B cell (primary cell): ENCODE measurements around the gene PIK3R1. TPM values are rescaled to one million over a fixed set of nuclear protein-coding genes. Genes with fewer than 3 reads are reported as not detected.

ENCODE experiments used
- ATAC-seq: fragments of 200-7000 bp; cut with Tn5 transposase; one replicate; pipeline ENCODE4 v1.10.0; 2021; ENCODE audit warnings: low read depth, mild to moderate bottlenecking, moderate number of reproducible peaks, moderate library complexity
- CTCF ChIA-PET: fragments of 350-600 bp; sonication (Branson Sonifier 250); formaldehyde crosslinking; loops from one replicate; lab custom pipeline; 2021; ENCODE audit warnings: antibody characterized with exemption, inconsistent platforms; lab: Charles Lee
- POLR2A ChIA-PET: fragments of 350-600 bp; sonication (Branson Sonifier 250); formaldehyde crosslinking; loops from one replicate; lab custom pipeline; 2021; ENCODE audit warnings: antibody characterized with exemption; lab: Charles Lee
- DNase-seq: peaks from one replicate; pipeline ENCODE4 v3.0.0; 2013
- H2AFZ ChIP-seq: 2 replicates; pipeline ENCODE4 v1.6.1; 2012; ENCODE audit warnings: mild to moderate bottlenecking, low read depth, low read length; ENCODE audit not compliant: insufficient read depth, poor library complexity, severe bottlenecking
- H3K27ac ChIP-seq, 2 donors: 1 replicate in 1 of 2; 2 replicates in 1 of 2; pipeline ENCODE4 v1.5.1; 2012 to 2013; ENCODE audit warnings: low read length in 2 of 2, mild to moderate bottlenecking in 2 of 2, moderate library complexity in 1 of 2
- H3K27me3 ChIP-seq, 4 experiments: fragments of 200-600 bp in 1 of 4; sonication (generic) in 1 of 4; replicated peaks in 1 of 4; 1 replicate in 2 of 4; 2 replicates in 2 of 4; pipeline versions ENCODE4 v1.6.1 to v1.7.0; 2013 to 2016; ENCODE audit warnings: low read length in 3 of 4, mild to moderate bottlenecking in 2 of 4, mixed read lengths in 1 of 4, moderate library complexity in 1 of 4; ENCODE audit not compliant: insufficient read depth in 4 of 4, control insufficient read depth in 3 of 4; ENCODE audit errors: control extremely low read depth in 1 of 4
- H3K36me3 ChIP-seq, 2 experiments: replicated peaks in 1 of 2; 1 replicate in 1 of 2; 2 replicates in 1 of 2; pipeline versions ENCODE4 v1.6.1 to v1.7.1; 2013; ENCODE audit warnings: low read length in 1 of 2; ENCODE audit not compliant: insufficient read depth in 2 of 2, control insufficient read depth in 1 of 2; ENCODE audit errors: control extremely low read depth in 1 of 2, extremely low read depth in 1 of 2
- H3K4me1 ChIP-seq, 2 donors: fragments of 200-600 bp in 1 of 2; sonication (generic) in 1 of 2; 1 replicate in 1 of 2; 2 replicates in 1 of 2; pipeline versions ENCODE4 v1.5.1 to v1.6.1; 2013 to 2017; ENCODE audit warnings: low read length in 2 of 2; ENCODE audit not compliant: control insufficient read depth in 2 of 2, insufficient read depth in 2 of 2
- H3K4me2 ChIP-seq: replicated peaks from 2 replicates; pipeline ENCODE3; 2012; ENCODE audit warnings: mild to moderate bottlenecking, low read depth, low read length; ENCODE audit not compliant: poor library complexity, severe bottlenecking
- H3K4me3 ChIP-seq, 5 experiments: fragments of 200-600 bp in 1 of 5; sonication (generic) in 1 of 5; 1 replicate in 3 of 5; 2 replicates in 2 of 5; pipeline versions ENCODE4 v1.5.1 to v1.7.0; 2011 to 2016; ENCODE audit warnings: low read length in 4 of 5, mild to moderate bottlenecking in 4 of 5, low read depth in 2 of 5, control low read depth in 1 of 5, moderate library complexity in 1 of 5; ENCODE audit not compliant: insufficient read depth in 1 of 5; ENCODE audit errors: control extremely low read depth in 1 of 5, extremely low read depth in 1 of 5
- H3K79me2 ChIP-seq: fragments of 200-600 bp; sonication (generic); one replicate; pipeline ENCODE4 v1.6.0; 2016; ENCODE audit warnings: low read length; ENCODE audit not compliant: control insufficient read depth, insufficient read depth
- H3K9ac ChIP-seq: fragments of 200-600 bp; sonication (generic); 2 replicates; pipeline ENCODE4 v1.6.1; 2017; ENCODE audit warnings: mild to moderate bottlenecking, low read length, moderate library complexity
- H3K9me3 ChIP-seq, 3 donors: one replicate each; pipeline versions ENCODE4 v1.6.1 to v1.7.1; 2013; ENCODE audit warnings: low read length in 2 of 3; ENCODE audit not compliant: control insufficient read depth in 2 of 3, insufficient read depth in 1 of 3; ENCODE audit errors: control extremely low read depth in 1 of 3
- H4K20me1 ChIP-seq: 2 replicates; pipeline ENCODE4 v1.6.0; 2012; ENCODE audit warnings: mild to moderate bottlenecking, low read length; ENCODE audit not compliant: insufficient read depth, control insufficient read depth, poor library complexity, severe bottlenecking
- H3K27ac Mint-ChIP-seq: one replicate; pipeline ENCODE4 v1.8.0; 2021; ENCODE audit warnings: mixed read lengths
- H3K27me3 Mint-ChIP-seq: one replicate; pipeline ENCODE4 v1.8.0; 2021; ENCODE audit warnings: mixed read lengths
- H3K4me1 Mint-ChIP-seq: one replicate; pipeline ENCODE4 v1.8.0; 2021; ENCODE audit warnings: mixed read lengths
- H3K4me3 Mint-ChIP-seq: one replicate; pipeline ENCODE4 v1.8.0; 2021; ENCODE audit warnings: mixed read lengths
- H3K9me3 Mint-ChIP-seq: one replicate; pipeline ENCODE4 v1.8.0; 2022; ENCODE audit warnings: mixed read lengths; ENCODE audit not compliant: insufficient read depth
- EZH2 ChIP-seq: IDR thresholded peaks from 2 replicates; pipeline ENCODE4 v1.6.1; 2012; ENCODE audit warnings: borderline replicate concordance, low read depth, mild to moderate bottlenecking, moderate library complexity, low read length; ENCODE audit not compliant: insufficient read depth, poor library complexity, severe bottlenecking
- WGBS: methylation state at CpG from one replicate; pipeline ENCODE4 v1.1.5; 2013; ENCODE audit warnings: missing lambda C conversion rate; ENCODE audit not compliant: insufficient coverage; 5-methylcytosine and 5-hydroxymethylcytosine counted together
- intact Hi-C: fragments of 100-400 bp; cut with micrococcal nuclease; formaldehyde crosslinking; loops from one replicate; pipeline ENCODE4 v1.10.0; 2022
- polyA plus RNA-seq: library from polyadenylated mRNA; depleted of rRNA; stranded (reverse); fragments of >200 nt; gene quantifications from 2 replicates; pipeline ENCODE4 v1.2.3, GENCODE V29; 2012
- total RNA-seq, 2 donors: library from RNA; stranded (reverse); fragments of 120-200 nt in 1 of 2; gene quantifications; 1 replicate in 1 of 2; 2 replicates in 1 of 2; pipeline versions ENCODE4 v1.2.3 to v1.2.4, GENCODE V29; 2013 to 2022
- TF ChIP-seq, protein P1 (sequence below): fragments of 200-600 bp; IDR thresholded peaks from one replicate; pipeline ENCODE4 v1.8.0; 2022; ENCODE audit warnings: antibody characterized with exemption, mild to moderate bottlenecking

The PIK3R1 gene
- total and polyA plus RNA-seq, 2 donors (not counting 1 experiment from before 2014, with no cell fraction given) = 5.6 to 63.8 TPM

DNA sequence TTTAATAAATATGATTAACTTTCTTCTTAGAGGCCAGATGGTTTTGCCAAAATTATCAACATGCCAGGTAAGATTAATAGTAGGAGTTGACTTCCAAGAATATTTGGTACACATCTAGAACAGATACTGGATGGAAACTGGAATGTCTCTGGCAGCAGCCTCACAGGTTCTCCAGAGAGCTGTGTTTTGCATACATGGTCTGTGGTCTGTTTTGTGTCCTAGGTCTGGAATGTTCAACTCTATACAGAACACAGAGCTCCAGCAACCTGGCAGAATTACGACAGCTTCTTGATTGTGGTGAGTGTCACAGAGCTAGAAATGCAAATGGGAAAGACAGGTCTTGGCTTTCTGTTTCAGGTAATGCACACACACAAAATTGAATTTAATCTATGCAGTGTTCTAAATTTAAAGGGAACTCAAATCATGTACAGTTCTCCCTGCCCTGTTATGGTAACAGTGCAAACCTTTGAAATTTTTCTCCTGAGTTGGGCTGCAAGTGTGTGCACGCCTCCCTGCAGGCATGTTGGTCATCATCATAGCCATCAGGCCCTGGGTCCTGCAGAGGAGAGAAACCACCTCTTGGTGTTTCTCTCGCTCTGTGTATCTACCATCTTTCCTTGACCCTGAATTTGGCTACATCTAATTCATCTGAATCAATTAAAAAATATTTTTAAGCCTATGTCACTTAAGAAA, 58.3 kb downstream of the PIK3R1 start:
- Mint-ChIP-seq H3K4me3 (no peak overlapping the region), H3K9me3 (no peaks in the 10 kb centered on the region), H3K27me3 (no peaks in the 10 kb centered on the region), H3K27ac (no peak overlapping the region), H3K4me1 (peaks cover 19% of the 10 kb centered on the region)
- intact Hi-C loops = no loop called here
- no peaks in the 10 kb centered on the region for H3K9me3 ChIP-seq
- TF ChIP-seq EZH2 = no peak
- TF ChIP-seq, protein P1, sequence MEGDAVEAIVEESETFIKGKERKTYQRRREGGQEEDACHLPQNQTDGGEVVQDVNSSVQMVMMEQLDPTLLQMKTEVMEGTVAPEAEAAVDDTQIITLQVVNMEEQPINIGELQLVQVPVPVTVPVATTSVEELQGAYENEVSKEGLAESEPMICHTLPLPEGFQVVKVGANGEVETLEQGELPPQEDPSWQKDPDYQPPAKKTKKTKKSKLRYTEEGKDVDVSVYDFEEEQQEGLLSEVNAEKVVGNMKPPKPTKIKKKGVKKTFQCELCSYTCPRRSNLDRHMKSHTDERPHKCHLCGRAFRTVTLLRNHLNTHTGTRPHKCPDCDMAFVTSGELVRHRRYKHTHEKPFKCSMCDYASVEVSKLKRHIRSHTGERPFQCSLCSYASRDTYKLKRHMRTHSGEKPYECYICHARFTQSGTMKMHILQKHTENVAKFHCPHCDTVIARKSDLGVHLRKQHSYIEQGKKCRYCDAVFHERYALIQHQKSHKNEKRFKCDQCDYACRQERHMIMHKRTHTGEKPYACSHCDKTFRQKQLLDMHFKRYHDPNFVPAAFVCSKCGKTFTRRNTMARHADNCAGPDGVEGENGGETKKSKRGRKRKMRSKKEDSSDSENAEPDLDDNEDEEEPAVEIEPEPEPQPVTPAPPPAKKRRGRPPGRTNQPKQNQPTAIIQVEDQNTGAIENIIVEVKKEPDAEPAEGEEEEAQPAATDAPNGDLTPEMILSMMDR = no peak
- peaks cover 25% of the 10 kb centered on the region for H4K20me1 ChIP-seq
- ChIA-PET CTCF (interaction anchor here (5.9 to 8.2 kb wide), 2 partner anchors 13 to 1028 kb away, joined by 31 to 82 read pairs; no protein-coding TSS in a partner anchor), POLR2A (no interaction called here)
- peaks cover 51% of the 10 kb centered on the region for H3K79me2 ChIP-seq
- no peaks in the 10 kb centered on the region for H3K27me3 ChIP-seq
- no peak overlapping the region for H3K9ac ChIP-seq
- H3K4me1 ChIP-seq = peaks cover 4 to 7% of the 10 kb centered on the region in 2 donors
- no peak overlapping the region for H3K27ac ChIP-seq
- no peak for DNase-seq
- peaks cover 3 to 47% of the 10 kb centered on the region in 2 experiments for H3K36me3 ChIP-seq
- WGBS = 87% methylated on average over 2 of the region's 3 CpGs
- no peak overlapping the region for H3K4me3 ChIP-seq
- H3K4me2 ChIP-seq = no peak overlapping the region
- no peak overlapping the region for H2AFZ ChIP-seq
- no peak for ATAC-seq
